ENCODE results near the gene TAGLN3.

The TAGLN3 gene

DNA sequence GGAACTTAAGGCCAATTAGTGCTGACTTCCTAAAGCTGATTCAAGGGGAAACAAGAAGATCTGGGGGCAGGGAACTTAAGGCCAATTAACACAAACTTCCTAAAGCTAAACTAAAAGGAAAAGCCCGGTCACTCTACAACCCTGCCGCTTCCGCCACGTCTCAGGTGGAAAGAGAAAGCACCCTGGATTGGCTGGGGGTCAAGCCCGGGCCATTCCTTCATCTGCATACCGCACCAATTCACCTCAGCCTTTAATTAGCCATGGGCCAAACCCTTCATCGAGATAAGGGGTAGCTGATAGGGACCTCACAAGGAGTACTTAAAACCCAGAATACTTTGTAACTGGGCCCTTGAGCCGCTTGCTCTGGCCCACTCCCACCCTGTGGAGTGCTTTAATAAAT is 50.2 kb downstream of the TAGLN3 start:
- no peak for DNase-seq (ENCODE audit: low read depth)
- no peak overlapping the region for H3K4me3 ChIP-seq (ENCODE audit: control insufficient read depth, low read depth, low read length)
- TF ChIP-seq, protein P1, sequence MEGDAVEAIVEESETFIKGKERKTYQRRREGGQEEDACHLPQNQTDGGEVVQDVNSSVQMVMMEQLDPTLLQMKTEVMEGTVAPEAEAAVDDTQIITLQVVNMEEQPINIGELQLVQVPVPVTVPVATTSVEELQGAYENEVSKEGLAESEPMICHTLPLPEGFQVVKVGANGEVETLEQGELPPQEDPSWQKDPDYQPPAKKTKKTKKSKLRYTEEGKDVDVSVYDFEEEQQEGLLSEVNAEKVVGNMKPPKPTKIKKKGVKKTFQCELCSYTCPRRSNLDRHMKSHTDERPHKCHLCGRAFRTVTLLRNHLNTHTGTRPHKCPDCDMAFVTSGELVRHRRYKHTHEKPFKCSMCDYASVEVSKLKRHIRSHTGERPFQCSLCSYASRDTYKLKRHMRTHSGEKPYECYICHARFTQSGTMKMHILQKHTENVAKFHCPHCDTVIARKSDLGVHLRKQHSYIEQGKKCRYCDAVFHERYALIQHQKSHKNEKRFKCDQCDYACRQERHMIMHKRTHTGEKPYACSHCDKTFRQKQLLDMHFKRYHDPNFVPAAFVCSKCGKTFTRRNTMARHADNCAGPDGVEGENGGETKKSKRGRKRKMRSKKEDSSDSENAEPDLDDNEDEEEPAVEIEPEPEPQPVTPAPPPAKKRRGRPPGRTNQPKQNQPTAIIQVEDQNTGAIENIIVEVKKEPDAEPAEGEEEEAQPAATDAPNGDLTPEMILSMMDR (IDR thresholded peaks at IDR 0.05; ENCODE audit: control insufficient read depth, insufficient read depth, low read depth, low read length, missing control alignments): no peak

- no peak overlapping the region for H3K4me3 ChIP-seq (ENCODE audit: control insufficient read depth, low read depth, low read length)
- TF ChIP-seq, protein P1 (IDR thresholded peaks at IDR 0.05; ENCODE audit: control insufficient read depth, insufficient read depth, low read depth, low read length, missing control alignments): no peak
- DNase-seq (ENCODE audit: low read depth): no peak
These were observed 54.5 kb downstream of the TAGLN3 start for GRCh38 chr3:112053229-112053628.

GRCh38 chr3:112056451-112056929 is 57.8 kb downstream of the TAGLN3 start:
- DNase-seq (ENCODE audit: low read depth): peak; percentile 59
- TF ChIP-seq, protein P1 (IDR thresholded peaks at IDR 0.05; ENCODE audit: control insufficient read depth, insufficient read depth, low read depth, low read length, missing control alignments): no peak

DNA sequence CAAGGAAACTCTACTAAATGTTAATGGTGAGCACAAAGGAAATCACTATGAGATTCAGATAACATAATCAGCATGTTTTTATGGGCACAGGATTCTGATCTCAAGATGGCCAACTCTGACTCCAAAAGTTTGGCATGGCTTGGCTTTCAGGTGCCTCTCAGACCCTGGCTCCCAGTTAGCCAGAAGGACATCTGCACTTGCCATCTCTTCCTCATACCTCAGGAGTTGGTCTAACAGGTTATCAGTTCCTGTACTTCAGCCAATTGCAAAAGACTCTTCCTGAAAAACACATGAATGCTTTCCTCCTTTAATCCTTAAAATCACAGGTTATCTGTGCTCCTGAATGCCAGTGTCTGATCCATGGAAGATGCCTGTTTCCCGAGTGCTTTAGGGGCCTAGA is 60.8 kb downstream of the TAGLN3 start:
- TF ChIP-seq, protein P1 (IDR thresholded peaks at IDR 0.05; ENCODE audit: control insufficient read depth, insufficient read depth, low read depth, low read length, missing control alignments): no peak
- H3K4me3 ChIP-seq (ENCODE audit: control insufficient read depth, low read depth, low read length): no peak overlapping the region
- DNase-seq (ENCODE audit: low read depth): no peak

More at GRCh38 chr3:112056451-112056929, 57.8 kb downstream of the TAGLN3 start:
- H3K4me3 ChIP-seq (ENCODE audit: control insufficient read depth, low read depth, low read length): no peak overlapping the region

GRCh38 chr3:112061152-112061551 is 62.4 kb downstream of the TAGLN3 start:
- peak; percentile 25 for DNase-seq (ENCODE audit: low read depth)
- H3K4me3 ChIP-seq (ENCODE audit: control insufficient read depth, low read depth, low read length): no peak overlapping the region
- TF ChIP-seq, protein P1 (IDR thresholded peaks at IDR 0.05; ENCODE audit: control insufficient read depth, insufficient read depth, low read depth, low read length, missing control alignments): no peak
